AG20443 (cell line): ENCODE results near the gene NUDT4.

Source experiments
- DNase-seq: peaks from one replicate; pipeline ENCODE4 v3.0.0; 2012; ENCODE audit warnings: low spot score, mixed read lengths

NUDT4 gene

GRCh38 chr12:93377252-93378195 is at the start of gene NUDT4:
Gene NUDT4, plus strand, starts transcription at chr12:93377925. Its CDS starts 398 bp downstream, at chr12:93378323.
- DNase-seq, result peak; percentile 100

GRCh38 chr12:93333054-93333453 is 44.7 kb upstream of the NUDT4 start:
- no peak for DNase-seq

- DNase-seq, result no peak
Measured at GRCh38 chr12:93333828-93334227, 43.9 kb upstream of the NUDT4 start.

DNA sequence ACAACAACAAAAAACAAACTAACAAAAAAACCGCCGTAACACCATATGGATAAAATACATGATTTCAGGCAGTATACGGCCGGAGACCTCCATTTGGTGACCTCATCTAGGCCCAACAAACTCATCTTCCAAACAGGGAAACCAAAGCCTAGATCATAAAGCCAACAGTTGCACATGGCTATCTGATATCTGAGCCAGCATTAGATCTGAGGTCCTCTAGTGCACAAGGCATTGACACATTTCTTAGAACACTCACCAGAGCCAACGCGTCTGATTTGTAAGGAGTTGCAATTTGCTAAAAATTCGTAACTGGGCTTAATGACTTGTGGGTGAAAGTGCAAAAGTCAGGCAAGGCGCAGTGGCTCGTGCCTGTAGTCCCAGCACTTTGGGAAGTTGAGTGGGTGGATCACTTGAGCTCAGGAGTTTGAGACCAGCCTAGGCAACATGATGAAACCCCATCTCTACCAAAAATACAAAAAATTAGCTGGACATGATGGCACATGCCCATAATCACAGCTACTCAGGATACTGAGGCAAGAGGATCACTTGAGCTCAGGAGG is 42.0 kb upstream of the NUDT4 start:
- no peak for DNase-seq

DNA sequence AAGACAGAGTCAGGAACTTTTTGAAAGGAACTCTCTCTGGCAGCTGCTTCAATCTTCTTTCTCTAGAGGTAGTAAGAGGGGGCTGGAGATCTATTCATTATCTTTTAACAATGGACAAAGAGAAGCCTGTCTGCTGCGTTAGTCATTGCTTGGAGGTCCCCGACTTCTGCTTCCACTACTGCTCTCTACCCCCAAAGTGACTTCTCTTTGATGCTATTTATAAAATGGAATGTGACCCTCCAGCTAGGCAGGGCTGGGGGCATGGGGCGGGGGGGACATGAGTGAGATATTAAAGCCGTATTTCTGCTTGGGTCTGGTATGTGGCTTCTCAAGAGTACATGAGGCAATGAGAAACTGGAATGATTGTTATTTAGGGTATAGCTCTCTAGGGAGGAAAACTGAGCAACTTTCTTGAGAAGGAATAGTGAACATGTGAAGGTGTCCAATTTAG is 41.4 kb upstream of the NUDT4 start:
- DNase-seq, result no peak

DNA sequence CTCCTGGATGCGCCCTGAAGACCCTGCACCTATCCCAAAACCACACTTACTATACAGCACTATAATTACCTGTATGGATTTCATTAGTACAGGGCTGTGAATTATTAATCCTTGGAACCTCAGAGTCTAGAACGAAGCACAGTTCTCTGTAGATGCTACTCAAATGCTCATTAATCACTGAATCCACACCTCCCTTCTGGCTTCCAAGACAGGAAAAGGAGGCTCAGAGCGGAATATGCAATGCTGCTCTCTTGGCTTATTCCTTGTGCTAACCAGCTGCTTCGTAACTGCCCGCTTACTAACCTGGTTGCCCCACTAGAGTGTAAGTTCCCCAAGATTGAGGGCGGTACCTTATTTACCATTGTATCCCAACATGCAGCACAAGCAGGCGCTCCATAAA is 39.1 kb upstream of the NUDT4 start:
- DNase-seq, result no peak

GRCh38 chr12:93339695-93340094 is 38.0 kb upstream of the NUDT4 start:
- no peak for DNase-seq

DNA sequence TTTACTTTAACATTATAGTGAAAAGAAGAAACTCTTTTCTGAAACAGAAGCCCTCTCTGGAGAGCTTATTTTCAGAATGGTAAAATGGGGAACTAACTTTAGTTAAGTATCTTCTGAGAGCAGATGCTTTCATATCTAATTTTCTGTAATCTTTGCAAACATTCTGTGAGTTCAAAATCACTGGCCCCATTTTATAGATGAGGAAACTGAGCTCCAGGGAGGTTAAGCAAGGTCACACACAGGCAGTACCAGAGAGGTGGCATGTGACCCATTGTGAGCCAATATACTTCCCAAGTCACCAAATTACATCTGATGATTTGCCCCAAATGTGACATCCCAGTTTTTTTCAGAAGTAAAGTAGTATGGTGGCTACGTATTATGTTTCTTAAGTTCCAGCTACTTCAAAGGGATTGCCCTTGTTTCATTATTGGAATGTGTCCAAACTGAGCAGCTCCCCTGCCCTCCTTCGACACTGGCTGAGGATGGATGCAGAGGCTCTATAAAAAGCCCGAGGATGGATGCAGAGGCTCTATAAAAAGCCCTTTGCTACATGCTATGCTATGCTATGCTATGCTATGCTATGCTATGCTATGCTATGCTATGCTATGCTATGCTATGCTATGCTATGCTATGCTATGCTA is 36.2 kb upstream of the NUDT4 start:
- DNase-seq, result no peak

GRCh38 chr12:93347054-93347785 is 30.5 kb upstream of the NUDT4 start:
- DNase-seq, result no peak

DNA sequence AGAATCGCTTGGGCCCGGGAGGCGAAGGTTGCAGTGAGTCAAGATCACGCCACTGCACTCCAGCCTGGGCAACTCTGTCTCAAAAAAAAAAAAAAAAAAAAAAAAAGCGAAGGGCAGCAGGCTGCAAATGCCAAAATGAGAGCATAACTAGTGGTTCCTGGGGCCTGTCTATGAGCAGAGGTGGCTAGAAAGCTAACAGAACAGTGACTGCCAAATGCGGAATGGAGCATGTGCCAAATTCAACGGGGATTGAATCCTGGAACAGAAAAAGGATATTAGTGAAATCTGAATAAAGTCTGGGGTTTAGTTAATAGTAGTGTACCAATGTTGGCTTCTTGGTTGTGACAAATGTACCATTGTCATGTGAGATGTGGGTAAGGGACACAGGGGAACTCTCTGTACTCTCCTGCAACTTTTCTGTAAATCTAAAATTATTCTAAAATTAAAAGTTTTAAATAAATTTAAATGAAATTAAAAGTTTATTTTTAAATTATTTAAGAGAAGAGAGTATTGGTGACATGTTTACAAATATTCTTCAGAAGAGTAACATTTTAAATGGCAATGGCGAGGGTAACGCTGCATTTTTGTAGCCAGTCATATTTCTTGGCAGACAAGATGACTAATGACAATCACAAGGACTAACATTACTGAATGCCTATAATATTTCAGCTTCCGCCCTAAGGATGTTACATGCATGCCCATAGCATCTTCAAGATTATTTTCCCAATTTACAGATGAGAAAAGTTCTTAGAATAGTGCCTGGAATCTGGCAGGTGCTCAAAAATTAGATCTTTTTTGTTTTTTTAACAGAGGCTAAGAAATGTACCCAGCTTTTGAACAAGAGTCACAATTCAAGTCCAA is 28.9 kb upstream of the NUDT4 start:
- no peak for DNase-seq

GRCh38 chr12:93351726-93352125 is 26.0 kb upstream of the NUDT4 start:
- no peak for DNase-seq

DNA sequence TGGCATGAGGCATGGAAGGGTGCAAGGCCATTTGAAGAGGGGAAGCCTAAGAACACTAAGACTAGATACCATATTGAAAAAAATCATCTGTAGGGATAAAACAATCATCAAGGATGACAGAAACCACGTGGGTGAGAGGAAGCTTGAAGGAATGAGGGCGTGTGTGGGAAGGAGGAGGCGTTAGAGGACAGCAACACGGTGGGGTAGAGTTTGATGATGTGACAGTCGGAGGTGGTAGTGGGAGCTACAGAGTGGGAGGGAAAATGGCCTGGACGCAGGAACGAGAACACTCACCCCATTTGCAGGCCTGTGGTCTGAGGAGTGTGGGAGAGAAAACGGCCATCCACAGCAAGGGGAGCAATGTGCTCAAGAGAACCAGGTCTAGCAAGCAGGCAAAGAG is 25.4 kb upstream of the NUDT4 start:
- DNase-seq, result no peak

DNA sequence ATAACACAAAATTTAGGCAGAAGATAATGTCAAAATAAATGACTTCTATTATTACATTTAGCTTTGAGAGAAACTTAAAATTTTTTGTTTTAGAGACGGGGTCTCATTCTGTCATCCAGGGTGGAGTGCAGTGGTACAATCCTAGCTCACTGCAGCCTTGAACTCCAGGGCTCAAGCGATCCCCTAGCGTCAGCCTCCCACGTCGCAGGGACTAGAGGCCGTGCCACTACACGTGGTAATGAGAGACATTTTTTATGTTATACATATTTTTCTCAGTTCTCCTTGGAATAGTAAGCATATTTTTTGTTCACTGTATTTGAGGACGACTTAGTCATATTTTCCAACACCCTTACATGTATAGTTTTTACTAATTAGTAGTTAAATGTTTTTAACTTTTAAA is 21.5 kb upstream of the NUDT4 start:
- no peak for DNase-seq

DNA sequence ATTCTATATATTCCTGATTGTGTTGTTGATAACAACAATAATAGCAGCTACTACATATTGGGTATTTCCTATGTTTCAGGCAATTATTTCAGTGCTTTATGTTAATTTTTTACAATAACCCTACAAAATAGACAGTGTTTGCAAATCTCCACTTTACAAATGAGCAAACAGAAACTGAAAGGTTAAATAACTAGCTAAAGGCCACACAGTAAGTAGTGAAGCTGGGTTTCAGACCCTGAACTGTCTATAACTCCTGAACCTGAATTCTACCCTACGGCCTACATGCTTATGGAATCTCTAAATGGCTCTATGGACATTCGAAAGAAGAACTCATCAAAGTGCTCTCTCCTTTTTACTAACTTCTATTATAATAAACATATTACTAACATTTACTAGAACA is 19.7 kb upstream of the NUDT4 start:
- DNase-seq, result no peak

- no peak for DNase-seq
Measured at GRCh38 chr12:93358821-93359220, 18.9 kb upstream of the NUDT4 start.

DNA sequence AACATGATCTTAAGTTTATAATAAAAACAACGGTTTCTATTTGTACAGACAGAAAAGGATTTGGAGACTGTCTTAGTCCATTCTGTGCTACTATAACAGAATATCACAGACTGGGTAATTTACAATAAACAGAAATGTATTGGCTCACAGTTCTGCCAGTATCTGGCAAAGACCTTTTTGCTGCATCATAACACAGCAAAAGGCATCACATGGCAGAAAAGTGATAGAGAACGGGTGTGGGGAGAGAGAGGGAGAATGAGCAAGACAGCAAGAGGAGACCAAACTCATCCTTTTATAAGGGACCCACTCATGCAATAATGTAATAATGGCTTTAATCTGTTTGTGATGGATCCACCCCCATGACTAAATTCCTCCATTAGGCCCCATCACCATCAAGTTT is 17.0 kb upstream of the NUDT4 start:
- DNase-seq, result no peak

DNA sequence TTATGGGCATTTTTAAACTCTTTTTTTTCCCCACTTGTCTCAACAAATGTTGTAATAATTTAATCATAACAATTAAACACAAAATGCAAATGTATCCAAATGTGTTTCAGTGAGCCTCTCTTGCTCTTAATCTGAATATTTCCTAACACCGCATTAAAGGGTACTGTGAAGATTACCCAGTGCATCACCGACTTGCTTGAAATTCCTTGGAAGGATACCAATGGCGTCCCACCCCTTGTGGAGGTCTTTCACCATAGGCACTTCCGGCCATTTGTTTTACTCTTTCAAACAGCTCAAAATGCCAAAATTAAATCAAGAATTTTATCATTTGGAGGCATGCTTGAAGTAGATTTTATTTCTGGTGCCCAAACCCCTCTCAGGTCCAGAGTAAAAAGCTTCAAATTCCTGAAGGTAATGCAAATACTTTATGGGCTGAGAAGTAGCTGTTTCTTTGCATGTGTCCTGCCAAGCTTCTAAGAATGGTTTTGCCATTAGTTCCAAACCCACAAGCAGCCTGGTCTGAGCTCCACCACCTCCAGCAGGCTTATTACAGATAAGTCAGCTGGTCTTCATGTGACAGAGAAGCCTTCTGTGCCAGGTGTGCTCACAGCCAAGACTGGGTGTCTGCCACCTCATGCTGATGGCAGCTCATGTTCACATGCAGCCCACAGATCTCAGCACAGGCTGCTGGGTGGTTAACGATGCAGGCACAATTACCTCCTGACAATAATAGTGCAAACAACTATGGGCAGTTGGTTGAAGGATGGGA is 16.4 kb upstream of the NUDT4 start:
- DNase-seq, result peak; percentile 81

GRCh38 chr12:93363841-93364297 is 13.9 kb upstream of the NUDT4 start:
- no peak for DNase-seq

GRCh38 chr12:93365616-93366405 is 11.9 kb upstream of the NUDT4 start:
- DNase-seq, result no peak

DNA sequence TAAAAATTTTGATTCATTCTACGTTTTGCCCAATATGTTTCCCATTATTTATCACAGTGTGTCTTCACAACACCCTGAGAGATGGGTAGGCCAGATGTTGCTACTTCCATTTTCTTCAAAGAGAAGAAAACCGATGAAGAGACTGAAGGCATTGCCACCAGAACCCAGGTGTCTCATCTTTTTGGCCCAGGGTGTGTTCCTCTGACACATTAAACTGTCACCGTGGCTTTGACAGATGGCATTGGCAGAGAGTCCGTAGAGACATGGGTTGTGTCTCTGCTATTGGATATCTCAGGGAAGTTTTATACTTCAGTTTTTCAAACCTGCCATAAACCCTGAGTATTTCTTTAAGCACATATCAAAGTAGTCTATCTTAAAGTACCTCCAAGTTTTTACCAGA is 11.3 kb upstream of the NUDT4 start:
- DNase-seq, result no peak
